ENCODE results near the gene SNX33.

Gene SNX33

DNA sequence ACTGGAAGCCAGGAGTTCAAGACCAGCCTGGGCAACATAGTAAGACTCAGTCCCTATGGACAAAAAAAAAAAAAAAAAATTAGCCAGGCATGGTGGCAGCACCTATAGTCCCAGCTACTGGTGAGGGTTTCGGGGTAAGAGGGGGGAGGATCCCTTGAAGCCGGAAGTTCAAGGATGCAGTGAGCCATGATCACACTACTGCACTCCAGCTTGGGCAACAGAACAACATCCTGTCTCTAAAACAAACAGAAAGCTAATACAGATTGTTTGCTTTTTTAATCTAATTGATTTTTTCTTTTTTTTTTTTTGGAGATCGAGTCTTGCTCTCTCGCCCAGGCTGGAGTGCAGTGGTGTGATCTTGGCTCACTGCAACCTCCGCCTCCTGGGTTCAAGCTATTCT is 6.1 kb upstream of the SNX33 start:
- no peak for DNase-seq

DNA sequence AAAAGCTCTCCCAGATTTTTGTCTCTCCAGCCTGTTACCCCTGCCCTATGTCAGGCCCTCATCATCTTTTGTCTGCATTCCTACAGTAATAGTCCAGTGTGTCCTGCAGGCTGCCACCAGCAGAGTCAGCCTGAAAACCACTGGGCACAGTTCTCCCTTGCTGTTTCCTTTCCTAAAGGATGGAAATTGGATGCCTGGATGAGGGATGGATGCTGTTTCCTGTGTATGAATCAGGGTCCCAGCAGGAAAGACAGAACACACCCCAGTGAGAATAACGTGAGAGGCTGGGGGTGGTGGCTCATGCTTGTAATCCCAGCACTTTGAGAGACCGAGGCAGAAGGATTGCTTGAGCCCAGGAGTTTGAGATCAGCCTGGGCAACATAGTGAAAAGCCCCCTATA is 3.3 kb upstream of the SNX33 start:
- no peak for DNase-seq

- no peak for DNase-seq
Measured at GRCh38 chr15:75646112-75646943, 1.4 kb upstream of the SNX33 start.

DNA sequence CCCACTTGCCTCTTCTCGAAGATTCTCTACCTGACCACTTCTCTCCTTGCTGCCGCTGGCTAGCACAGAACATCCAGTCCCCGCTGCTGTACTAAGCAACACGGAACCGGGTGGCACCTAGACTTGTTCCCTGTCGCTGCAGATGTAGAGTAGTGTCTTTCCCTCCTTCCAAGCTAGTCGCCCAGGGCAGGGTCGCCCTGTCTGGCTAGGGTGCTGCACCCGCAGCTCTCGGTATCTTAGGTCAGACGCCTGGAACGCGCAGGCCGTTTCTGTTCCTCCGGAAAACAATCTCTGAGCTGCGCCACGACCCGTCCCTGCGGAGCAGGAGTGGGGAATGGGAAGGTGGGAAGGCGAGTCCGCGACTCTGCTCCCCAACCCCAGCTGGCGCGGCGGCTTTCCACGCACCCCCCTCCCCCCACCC is 758 bp upstream of the SNX33 start:
- no peak for DNase-seq

DNA sequence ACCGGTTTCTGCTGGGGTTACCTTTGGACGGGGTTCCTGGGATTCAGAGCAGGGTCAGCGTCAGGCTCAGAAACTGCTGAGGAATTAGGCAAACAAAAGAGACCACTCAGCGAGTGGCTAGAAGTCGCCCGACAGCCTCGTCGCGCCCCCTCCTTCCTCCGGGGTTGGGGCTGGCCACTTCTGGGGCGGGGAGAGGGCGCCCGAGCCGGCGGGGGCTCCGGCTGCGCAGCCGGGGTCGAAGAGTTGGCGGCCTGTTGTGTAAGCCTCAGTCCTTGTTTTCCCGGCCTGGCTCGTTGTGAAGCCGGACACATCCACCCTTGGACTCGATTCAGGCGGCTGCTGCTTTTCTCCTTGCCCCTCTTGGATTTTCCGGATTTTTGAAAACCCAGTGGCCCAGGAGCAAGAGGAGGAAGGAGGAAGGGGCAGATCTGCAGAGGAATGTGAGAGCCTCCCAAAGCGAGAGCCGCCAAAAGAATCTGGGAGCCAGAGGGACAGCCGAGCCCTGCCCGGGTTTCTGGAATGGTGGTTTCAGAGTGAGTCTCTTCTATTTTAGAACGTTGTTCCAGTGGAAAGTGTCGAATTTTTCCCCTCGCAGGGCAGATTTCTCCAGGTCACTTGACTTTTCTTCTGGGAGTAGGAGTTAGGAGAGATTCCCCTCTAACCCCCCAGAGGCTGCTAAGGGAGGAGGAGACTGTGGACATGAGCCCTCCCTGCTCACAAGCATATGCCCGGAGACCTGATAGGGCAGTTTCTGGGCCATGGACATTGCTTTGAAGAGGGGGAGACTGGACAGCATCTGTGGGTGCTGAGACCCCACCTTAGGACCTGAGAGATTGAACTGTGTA is 666 bp downstream of the SNX33 start:
- DNase-seq: no peak

DNA sequence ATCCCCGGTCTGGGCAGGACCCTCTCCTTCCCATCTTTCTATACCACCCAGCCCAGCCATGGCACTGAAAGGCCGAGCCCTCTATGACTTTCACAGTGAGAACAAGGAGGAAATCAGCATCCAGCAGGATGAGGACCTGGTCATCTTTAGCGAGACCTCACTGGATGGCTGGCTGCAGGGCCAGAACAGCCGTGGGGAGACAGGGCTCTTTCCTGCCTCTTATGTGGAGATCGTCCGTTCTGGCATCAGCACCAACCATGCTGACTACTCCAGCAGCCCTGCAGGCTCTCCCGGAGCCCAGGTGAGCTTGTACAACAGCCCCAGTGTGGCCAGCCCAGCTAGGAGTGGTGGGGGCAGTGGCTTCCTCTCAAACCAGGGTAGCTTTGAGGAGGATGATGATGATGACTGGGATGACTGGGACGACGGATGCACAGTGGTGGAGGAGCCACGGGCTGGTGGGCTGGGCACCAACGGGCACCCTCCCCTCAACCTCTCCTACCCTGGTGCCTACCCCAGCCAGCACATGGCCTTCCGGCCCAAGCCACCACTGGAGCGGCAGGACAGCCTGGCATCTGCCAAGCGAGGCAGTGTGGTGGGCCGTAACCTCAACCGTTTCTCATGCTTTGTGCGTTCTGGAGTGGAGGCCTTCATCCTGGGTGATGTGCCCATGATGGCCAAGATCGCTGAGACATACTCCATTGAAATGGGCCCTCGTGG is 1.5 kb downstream of the SNX33 start:
- DNase-seq: no peak

DNA sequence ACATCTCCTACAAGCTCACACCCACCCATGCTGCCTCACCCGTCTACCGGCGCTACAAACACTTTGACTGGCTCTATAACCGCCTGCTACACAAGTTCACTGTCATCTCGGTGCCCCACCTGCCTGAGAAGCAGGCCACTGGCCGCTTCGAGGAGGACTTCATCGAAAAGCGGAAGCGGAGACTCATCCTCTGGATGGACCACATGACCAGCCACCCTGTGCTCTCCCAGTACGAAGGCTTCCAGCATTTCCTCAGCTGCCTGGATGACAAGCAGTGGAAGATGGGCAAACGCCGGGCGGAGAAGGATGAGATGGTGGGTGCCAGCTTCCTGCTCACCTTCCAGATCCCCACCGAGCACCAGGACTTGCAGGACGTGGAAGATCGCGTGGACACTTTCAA is 2.1 kb downstream of the SNX33 start:
- DNase-seq: no peak

DNA sequence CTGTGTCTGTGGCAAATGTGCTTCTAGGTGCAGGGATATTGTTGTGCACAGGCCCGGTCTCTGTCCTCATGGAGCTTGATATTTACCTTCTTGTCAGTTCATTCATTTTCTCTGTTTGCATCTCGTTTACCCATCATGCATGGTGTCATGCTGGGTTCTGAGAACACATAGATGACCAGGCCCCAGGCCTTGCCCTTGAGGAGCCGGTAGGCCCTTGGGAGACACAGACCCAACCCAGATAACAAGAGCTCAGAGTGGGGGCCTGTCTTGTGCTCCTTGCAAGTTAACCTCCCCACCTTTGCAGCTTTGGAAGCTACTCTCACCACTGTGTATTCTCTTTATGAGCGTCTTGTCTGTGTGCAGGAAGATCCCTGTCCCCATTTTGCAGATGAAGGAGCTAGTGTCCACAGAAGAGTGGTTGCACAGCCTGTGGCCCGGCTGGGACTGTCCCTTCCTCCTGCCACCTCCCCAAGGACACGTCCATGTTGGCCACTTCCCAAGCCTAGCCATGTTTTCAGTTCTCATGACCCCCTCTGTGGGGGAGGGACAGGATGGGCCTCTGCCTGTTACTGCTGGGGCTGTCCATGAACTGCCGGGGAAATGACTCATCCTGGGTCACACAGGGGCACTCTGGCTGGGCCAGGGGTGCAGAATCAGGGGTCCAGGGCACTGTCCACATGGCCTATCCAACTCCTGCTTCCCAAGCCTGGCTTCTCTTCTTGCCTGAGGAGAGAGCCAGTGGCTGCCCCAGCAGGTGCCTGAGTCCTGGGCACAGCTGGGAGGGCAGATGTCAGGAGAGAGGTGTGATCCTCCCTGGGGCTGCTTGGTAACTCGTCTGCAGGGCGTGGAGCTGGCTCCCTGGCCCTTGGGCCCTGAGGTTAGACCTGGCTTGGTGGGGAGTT is 3.4 kb downstream of the SNX33 start:
- no peak for DNase-seq

GRCh38 chr15:75651810-75652543 is 4.3 kb downstream of the SNX33 start:
- no peak for DNase-seq

DNA sequence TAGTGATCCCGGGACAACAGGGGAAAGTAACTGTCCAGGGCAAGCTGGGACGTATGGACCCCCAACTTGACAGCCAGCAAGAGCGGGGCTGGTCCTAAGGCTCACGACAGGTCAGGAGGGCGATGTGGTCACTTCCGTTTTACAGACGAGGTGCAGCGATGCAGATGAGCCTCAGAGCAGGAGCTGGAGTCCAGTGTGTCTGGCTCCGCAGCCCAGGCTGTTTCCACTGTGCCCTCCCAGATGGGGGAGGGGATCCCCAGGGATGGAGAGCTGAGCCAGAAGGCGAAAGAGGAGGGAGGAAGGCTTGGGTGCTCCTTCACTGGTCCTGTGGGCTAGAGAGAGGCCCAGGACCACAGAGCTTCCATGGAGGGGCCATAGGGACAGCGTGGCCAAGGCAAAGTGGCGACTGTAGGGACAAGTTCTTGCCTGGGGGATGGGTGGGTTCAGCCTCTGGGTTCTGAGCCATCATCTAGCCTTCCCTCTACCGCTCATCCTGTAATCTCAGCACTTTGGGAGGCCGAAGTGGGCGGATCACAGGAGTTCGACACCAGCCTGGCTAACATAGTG is 5.7 kb downstream of the SNX33 start:
- no peak for DNase-seq

- DNase-seq: no peak
Measured at GRCh38 chr15:75654201-75654907, 6.6 kb downstream of the SNX33 start.

DNA sequence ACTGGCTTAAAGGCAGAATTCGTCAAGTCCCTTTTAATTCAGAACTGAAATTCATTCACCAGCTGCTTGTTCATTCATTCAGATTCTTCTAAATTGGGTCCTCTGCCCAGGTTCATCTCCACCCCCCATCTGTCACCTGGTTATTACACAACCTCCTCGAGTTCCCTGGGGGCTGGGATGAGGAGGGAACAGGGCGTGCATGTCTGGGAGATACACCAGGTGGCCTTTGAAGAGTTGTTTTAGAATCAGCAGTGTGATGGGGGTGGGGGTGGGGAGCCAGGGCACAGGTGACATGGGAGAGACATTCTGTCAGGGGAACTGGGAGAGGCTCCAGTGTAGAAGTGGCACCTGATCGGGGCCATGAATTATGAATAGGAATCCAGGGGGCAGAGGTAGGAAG is 8.2 kb downstream of the SNX33 start:
- DNase-seq: no peak

DNA sequence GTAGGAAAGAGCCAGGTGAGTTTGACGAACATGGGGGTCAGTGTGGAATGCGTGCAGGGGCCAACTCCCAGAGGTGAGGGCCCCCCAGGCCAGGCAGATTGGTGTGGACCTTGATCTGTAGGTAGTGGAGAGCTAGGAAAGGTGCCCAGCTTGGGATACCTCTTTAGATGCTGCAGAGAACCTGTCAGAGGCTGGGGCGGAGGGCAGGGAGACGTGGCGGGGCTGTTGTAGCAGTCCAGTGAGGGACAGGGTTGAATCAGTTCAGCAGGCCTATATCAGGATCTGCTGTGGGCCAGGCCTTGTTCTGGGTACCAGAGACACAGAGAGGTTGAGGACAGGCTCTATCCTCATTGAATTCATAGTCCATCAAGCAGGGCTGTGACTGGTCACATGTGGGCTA is 8.6 kb downstream of the SNX33 start:
- no peak for DNase-seq

DNA sequence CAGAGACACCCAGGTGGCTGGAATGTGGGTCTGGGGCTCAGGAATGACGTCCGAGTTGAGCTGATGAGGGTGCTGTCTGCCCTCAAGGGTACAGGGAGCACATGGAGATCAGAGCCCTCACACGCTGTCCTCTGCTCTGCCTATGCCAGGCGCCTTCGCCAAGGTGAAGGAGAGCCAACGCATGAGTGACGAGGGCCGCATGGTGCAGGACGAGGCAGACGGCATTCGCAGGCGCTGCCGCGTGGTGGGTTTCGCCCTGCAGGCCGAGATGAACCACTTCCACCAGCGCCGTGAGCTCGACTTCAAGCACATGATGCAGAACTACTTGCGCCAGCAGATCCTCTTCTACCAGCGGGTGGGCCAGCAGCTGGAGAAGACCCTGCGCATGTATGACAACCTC is 9.1 kb downstream of the SNX33 start:
- no peak for DNase-seq

GRCh38 chr15:75659141-75659771 is 11.5 kb downstream of the SNX33 start:
- no peak for DNase-seq

DNA sequence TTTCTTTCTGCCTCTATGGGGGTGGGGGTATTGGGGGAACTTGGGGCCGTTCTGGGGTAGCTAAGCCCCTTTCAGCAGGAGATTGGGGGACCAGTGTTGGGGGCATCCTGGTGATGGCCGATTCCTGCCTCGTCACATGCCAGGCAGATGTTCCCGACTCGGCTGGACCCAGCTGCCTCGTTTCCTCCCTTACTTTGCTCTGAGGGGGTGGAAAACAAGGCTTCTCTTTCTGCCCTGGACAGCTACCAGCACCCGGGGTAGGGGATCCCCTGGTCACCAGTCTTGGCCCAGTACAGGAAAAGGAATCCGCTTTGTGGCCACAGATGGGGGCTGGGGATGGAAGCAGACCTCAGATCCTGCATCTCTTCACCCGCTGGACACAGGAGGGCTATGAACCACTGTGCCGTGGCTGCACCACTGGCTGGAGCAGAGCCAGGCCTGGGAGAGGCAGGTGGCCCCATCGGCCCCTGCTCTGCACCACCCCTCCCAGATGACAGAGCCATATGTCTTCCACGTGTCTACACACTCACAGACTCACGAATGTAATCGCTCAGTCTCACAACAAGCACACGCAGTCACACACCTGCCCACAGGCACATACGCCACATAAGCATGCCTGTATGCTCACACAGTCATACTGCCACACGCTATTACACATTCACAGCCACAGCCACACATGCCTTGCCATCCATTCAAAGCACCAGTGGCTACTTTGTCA is 12.4 kb downstream of the SNX33 start:
- no peak for DNase-seq

- no peak for DNase-seq
Measured at GRCh38 chr15:75661100-75661755, 13.5 kb downstream of the SNX33 start.

DNA sequence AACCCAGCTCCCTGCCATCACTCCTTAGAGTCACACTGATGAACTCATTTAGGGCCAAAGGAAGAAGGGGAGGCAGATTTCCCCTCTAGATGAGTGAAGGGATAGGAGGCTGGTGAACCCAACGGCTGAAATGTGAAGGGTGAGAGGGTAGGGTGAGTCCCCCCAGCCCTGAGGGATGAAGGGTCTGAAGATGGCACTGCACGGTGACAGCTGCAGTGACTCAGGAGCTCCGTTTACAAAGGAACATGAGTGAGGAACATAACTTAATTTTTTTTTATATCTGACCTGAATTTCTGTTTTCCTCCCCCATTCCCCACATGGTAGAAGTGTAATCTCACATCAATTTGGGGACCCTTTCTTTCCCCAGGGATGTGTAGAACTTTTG is 14.0 kb downstream of the SNX33 start:
- DNase-seq: no peak
